ENCODE data around the gene TLR9. TPM values are rescaled to one million over a fixed set of nuclear protein-coding genes. Genes with fewer than 3 reads are reported as not detected.

TLR9 gene
- total RNA-seq, 1 experiment from 2014 or later, result not detected

DNA sequence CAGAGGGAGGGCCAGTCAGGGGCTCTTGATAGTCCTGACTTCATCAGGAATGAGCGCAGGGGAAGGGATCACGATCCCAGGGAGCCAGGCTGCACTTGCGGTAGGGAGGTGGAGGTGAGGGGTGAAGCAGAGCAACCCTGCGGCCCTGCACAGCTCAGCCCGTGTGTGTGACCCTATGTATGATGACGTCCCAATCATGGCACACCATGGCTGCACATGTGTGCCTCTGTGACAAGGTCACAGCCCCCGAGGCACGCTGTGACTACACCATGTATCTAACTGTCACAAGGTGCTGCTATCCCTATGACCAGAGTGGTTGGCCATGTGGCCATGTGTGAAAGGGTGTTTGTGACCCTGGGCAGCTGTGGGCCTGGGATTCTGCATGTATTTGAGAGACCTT, 40.8 kb downstream of the TLR9 start:
- Histone ChIP-seq H3K23me2 (ENCODE audit: insufficient read length, low read depth, low read length, poor library complexity, severe bottlenecking) (no peaks in the 10 kb centered on the region), H3K79me2 (ENCODE audit: insufficient read depth, low read length) (no peaks in the 10 kb centered on the region), H3K79me1 (ENCODE audit: insufficient read depth, low read depth, low read length, poor library complexity, severe bottlenecking) (no peaks in the 10 kb centered on the region), H2AK5ac (ENCODE audit: insufficient read length, low read length) (no peak overlapping the region), H3K56ac (ENCODE audit: insufficient read length, low read depth, low read length) (no peak overlapping the region), H3K23ac (ENCODE audit: insufficient read length, low read depth, low read length) (no peak overlapping the region), H4K5ac (ENCODE audit: insufficient read length, low read depth, low read length) (no peak overlapping the region), H3K9me3 (ENCODE audit: control insufficient read depth, low read depth, low read length) (no peaks in the 10 kb centered on the region), H3K9ac (ENCODE audit: extremely low read depth, insufficient read length, low read length) (no peak overlapping the region), H3K27me3 (ENCODE audit: insufficient read depth, low read length) (no peaks in the 10 kb centered on the region), H2AFZ (ENCODE audit: low read length) (no peak overlapping the region), H3K4me2 (ENCODE audit: insufficient read depth, insufficient read length, low read length) (no peak overlapping the region), H3T11ph (ENCODE audit: low read length) (no peak overlapping the region), H2BK12ac (ENCODE audit: insufficient read length, low read depth, low read length) (no peak overlapping the region), H4K91ac (ENCODE audit: insufficient read length, low read depth, low read length) (no peak overlapping the region), H3K18ac (ENCODE audit: insufficient read length, low read depth, low read length) (no peak overlapping the region), H3K27ac (ENCODE audit: insufficient read length, low read depth, low read length) (no peak overlapping the region), H3K4me1 (ENCODE audit: insufficient read depth, low read length) (no peaks in the 10 kb centered on the region), H3K4ac (ENCODE audit: low read depth, low read length) (no peak overlapping the region), H2BK15ac (ENCODE audit: low read depth, low read length) (no peak overlapping the region), H2BK5ac (ENCODE audit: insufficient read length, low read length) (no peak overlapping the region), H4K8ac (replicated peaks; ENCODE audit: insufficient read length, low read depth, low read length) (no peak overlapping the region), H2BK20ac (ENCODE audit: low read depth, low read length, poor library complexity, severe bottlenecking) (no peak overlapping the region), H3K14ac (ENCODE audit: insufficient read depth, low read length) (no peak overlapping the region), H2BK120ac (ENCODE audit: low read depth, low read length, poor library complexity, severe bottlenecking) (no peak overlapping the region), H4K20me1 (ENCODE audit: control insufficient read depth, insufficient read depth, insufficient read length) (no peaks in the 10 kb centered on the region)
- H3K4me1 Mint-ChIP-seq, result peaks cover 7 to 14% of the 10 kb centered on the region in 2 experiments
- no peak for DNase-seq
- no peak overlapping the region for H3K27ac Mint-ChIP-seq
- no peak for TF ChIP-seq CTCF (conservative IDR thresholded peaks at IDR 0.05)
- H3K27me3 Mint-ChIP-seq (ENCODE audit: low read depth), result peaks cover 10% of the 10 kb centered on the region
- H3K36me3 Mint-ChIP-seq (ENCODE audit: insufficient read depth in 1 of 3, low read depth in 3 of 3), result no peaks in the 10 kb centered on the region
- H3K4me3 Mint-ChIP-seq, result no peak overlapping the region
- no CpG with 5 or more reads among the region's 8 CpGs for WGBS (ENCODE audit: extremely low coverage, insufficient read length, low lambda C conversion rate)
- H3K9me3 Mint-ChIP-seq, result no peaks in the 10 kb centered on the region
